ENCODE measurements around the gene DYNLT5. TPM values are rescaled to one million over a fixed set of nuclear protein-coding genes. Genes with fewer than 3 reads are reported as not detected.
A peak's percentile ranks its signal among the peaks of the same experiment; 100 is the strongest.

DYNLT5 gene
- polyA plus RNA-seq, 1 donor (not counting 4 experiments of a cell fraction or from before 2014, with no cell fraction given) = not detected

DNA sequence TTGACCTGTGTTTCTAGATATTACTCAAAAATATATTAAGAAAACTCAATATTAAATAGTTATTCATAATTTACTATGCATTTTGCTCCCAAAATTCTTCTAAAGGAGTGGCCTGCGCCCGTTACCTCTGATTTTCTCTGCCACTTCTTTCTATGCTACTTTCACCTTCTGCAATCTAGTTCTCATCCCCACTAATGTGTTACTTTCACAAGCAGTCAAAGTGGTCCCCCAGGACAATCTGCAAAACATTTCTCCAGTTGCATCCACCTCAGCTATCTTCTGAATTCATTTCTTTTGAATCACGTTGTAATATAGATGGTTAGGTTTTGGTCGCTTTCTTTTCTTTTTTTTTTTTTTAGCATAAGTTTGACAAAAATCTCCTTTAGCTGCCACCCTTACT, 35.4 kb downstream of the DYNLT5 start:
- H3K4me3 ChIP-seq (ENCODE audit: control insufficient read depth in 2 of 3, extremely low read depth in 1 of 3, insufficient read depth in 2 of 3, low read depth in 1 of 3, low read length in 3 of 3) = no peak overlapping the region
- no peak overlapping the region for H3K9ac ChIP-seq (ENCODE audit: control insufficient read depth, extremely low read depth, insufficient read depth, low read length)
- dilution Hi-C loops (cut with MboI; ENCODE audit: extremely low pct_ligation_motif_present, low sequenced_read_pairs) = no loop called here
- FAIRE-seq = no peak
- H3K9me1 ChIP-seq (ENCODE audit: control insufficient read depth, extremely low read depth, insufficient read depth, low read length) = no peaks in the 10 kb centered on the region
- H3K9me3 ChIP-seq (ENCODE audit: control insufficient read depth, low read depth, low read length) = no peaks in the 10 kb centered on the region
- no peaks in the 10 kb centered on the region for H4K20me1 ChIP-seq (ENCODE audit: control insufficient read depth, extremely low read depth, insufficient read depth, low read length)
- H2AFZ ChIP-seq (ENCODE audit: control insufficient read depth, low read length) = no peak overlapping the region
- H3K4me2 ChIP-seq (ENCODE audit: control insufficient read depth, extremely low read depth, insufficient read depth, low read depth, low read length) = no peak overlapping the region
- no peak for DNase-seq (ENCODE audit: low read depth, low spot score)
- no peaks in the 10 kb centered on the region for H3K79me2 ChIP-seq (ENCODE audit: control insufficient read depth, insufficient read depth, low read length)
- H3K4me1 ChIP-seq (ENCODE audit: control insufficient read depth, extremely low read depth, insufficient read depth, low read length) = peaks cover 6% of the 10 kb centered on the region
- H3K36me3 ChIP-seq (ENCODE audit: control insufficient read depth in 2 of 2, extremely low read depth in 1 of 2, insufficient read depth in 2 of 2, low read length in 2 of 2) = no peaks in the 10 kb centered on the region
- no peak for TF ChIP-seq EZH2 (IDR thresholded peaks at IDR 0.05; ENCODE audit: low read length)
- TF ChIP-seq, protein P1, sequence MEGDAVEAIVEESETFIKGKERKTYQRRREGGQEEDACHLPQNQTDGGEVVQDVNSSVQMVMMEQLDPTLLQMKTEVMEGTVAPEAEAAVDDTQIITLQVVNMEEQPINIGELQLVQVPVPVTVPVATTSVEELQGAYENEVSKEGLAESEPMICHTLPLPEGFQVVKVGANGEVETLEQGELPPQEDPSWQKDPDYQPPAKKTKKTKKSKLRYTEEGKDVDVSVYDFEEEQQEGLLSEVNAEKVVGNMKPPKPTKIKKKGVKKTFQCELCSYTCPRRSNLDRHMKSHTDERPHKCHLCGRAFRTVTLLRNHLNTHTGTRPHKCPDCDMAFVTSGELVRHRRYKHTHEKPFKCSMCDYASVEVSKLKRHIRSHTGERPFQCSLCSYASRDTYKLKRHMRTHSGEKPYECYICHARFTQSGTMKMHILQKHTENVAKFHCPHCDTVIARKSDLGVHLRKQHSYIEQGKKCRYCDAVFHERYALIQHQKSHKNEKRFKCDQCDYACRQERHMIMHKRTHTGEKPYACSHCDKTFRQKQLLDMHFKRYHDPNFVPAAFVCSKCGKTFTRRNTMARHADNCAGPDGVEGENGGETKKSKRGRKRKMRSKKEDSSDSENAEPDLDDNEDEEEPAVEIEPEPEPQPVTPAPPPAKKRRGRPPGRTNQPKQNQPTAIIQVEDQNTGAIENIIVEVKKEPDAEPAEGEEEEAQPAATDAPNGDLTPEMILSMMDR (optimal IDR thresholded peaks at IDR 0.05 in 1 of 3, IDR thresholded peaks at IDR 0.05 in 1 of 3, conservative IDR thresholded peaks at IDR 0.05 in 1 of 3; ENCODE audit: extremely low read depth in 1 of 3, insufficient read depth in 2 of 3, low read length in 3 of 3) = no peak
- H3K27me3 ChIP-seq (ENCODE audit: control insufficient read depth, extremely low read depth, insufficient read depth, low read length) = no peaks in the 10 kb centered on the region
- H3K27ac ChIP-seq (ENCODE audit: control insufficient read depth, insufficient read depth, low read length) = no peak overlapping the region

GRCh38 chr1:66788231-66788939, 36.1 kb downstream of the DYNLT5 start:
- dilution Hi-C loops (cut with MboI; ENCODE audit: extremely low pct_ligation_motif_present, low sequenced_read_pairs) = no loop called here
- H2AFZ ChIP-seq (ENCODE audit: control insufficient read depth, low read length) = no peak overlapping the region
- no peaks in the 10 kb centered on the region for H3K27me3 ChIP-seq (ENCODE audit: control insufficient read depth, extremely low read depth, insufficient read depth, low read length)
- FAIRE-seq (peak; percentile 9), DNase-seq (ENCODE audit: low read depth, low spot score) (no peak)
- no peak overlapping the region for H3K9ac ChIP-seq (ENCODE audit: control insufficient read depth, extremely low read depth, insufficient read depth, low read length)
- TF ChIP-seq, protein P1 (optimal IDR thresholded peaks at IDR 0.05 in 1 of 3, IDR thresholded peaks at IDR 0.05 in 1 of 3, conservative IDR thresholded peaks at IDR 0.05 in 1 of 3; ENCODE audit: extremely low read depth in 1 of 3, insufficient read depth in 2 of 3, low read length in 3 of 3) = no peak
- no peak for TF ChIP-seq EZH2 (IDR thresholded peaks at IDR 0.05; ENCODE audit: low read length)
- peak overlapping the region; percentile 55 for H3K4me2 ChIP-seq (ENCODE audit: control insufficient read depth, extremely low read depth, insufficient read depth, low read depth, low read length)
- peaks cover 6% of the 10 kb centered on the region for H3K4me1 ChIP-seq (ENCODE audit: control insufficient read depth, extremely low read depth, insufficient read depth, low read length)
- no peak overlapping the region for H3K4me3 ChIP-seq (ENCODE audit: control insufficient read depth in 2 of 3, extremely low read depth in 1 of 3, insufficient read depth in 2 of 3, low read depth in 1 of 3, low read length in 3 of 3)
- H4K20me1 ChIP-seq (ENCODE audit: control insufficient read depth, extremely low read depth, insufficient read depth, low read length) = no peaks in the 10 kb centered on the region
- H3K79me2 ChIP-seq (ENCODE audit: control insufficient read depth, insufficient read depth, low read length) = no peaks in the 10 kb centered on the region
- no peaks in the 10 kb centered on the region for H3K36me3 ChIP-seq (ENCODE audit: control insufficient read depth in 2 of 2, extremely low read depth in 1 of 2, insufficient read depth in 2 of 2, low read length in 2 of 2)
- no peak overlapping the region for H3K27ac ChIP-seq (ENCODE audit: control insufficient read depth, insufficient read depth, low read length)
- no peaks in the 10 kb centered on the region for H3K9me1 ChIP-seq (ENCODE audit: control insufficient read depth, extremely low read depth, insufficient read depth, low read length)
- no peaks in the 10 kb centered on the region for H3K9me3 ChIP-seq (ENCODE audit: control insufficient read depth, low read depth, low read length)

All from keratinocyte (primary cell).